Measurements from ENCODE around the gene SGIP1.

GRCh38 chr1:66502086-66502485, 31.9 kb upstream of the SGIP1 start:
- TF ChIP-seq CTCF (IDR thresholded peaks at IDR 0.05) (no peak), EP300 (IDR thresholded peaks at IDR 0.05) (no peak), POLR2A (IDR thresholded peaks at IDR 0.05) (no peak)
